ENCODE results near the gene NR2C1. TPM values are rescaled to one million over a fixed set of nuclear protein-coding genes. Genes with fewer than 3 reads are reported as not detected.

The NR2C1 gene
- total RNA-seq, 1 donor from 2014 or later = 39.3 TPM

DNA sequence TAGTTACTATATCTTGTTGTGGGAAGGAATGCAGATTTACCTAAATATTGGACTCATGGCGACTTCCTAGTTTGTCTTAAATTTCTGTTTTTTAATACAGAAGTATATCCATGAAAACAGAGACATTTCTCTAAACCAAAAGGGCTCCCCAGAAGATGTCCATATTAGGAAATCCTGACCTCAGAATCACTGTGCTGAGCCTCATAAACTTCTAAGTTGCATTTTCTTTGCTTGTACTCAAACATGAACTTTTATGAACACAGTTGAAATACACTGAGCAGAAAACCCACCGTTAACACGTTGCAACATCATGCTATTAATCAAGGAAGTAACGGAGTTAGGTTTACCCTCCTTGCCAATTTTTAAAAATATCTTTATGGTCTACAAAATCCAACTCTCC is 42.9 kb upstream of the NR2C1 start:
- no peak for DNase-seq (ENCODE audit: low read depth, low spot score)
- no peaks in the 10 kb centered on the region for H3K27me3 Mint-ChIP-seq (ENCODE audit: low read depth)
- H3K27ac Mint-ChIP-seq (ENCODE audit: unreplicated experiment) = no peak overlapping the region
- H3K36me3 Mint-ChIP-seq (ENCODE audit: low read depth) = peaks cover 4% of the 10 kb centered on the region
- TF ChIP-seq, protein P1, sequence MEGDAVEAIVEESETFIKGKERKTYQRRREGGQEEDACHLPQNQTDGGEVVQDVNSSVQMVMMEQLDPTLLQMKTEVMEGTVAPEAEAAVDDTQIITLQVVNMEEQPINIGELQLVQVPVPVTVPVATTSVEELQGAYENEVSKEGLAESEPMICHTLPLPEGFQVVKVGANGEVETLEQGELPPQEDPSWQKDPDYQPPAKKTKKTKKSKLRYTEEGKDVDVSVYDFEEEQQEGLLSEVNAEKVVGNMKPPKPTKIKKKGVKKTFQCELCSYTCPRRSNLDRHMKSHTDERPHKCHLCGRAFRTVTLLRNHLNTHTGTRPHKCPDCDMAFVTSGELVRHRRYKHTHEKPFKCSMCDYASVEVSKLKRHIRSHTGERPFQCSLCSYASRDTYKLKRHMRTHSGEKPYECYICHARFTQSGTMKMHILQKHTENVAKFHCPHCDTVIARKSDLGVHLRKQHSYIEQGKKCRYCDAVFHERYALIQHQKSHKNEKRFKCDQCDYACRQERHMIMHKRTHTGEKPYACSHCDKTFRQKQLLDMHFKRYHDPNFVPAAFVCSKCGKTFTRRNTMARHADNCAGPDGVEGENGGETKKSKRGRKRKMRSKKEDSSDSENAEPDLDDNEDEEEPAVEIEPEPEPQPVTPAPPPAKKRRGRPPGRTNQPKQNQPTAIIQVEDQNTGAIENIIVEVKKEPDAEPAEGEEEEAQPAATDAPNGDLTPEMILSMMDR (conservative IDR thresholded peaks at IDR 0.05) = no peak
- H3K9me3 Mint-ChIP-seq = no peaks in the 10 kb centered on the region
- H3K4me3 Mint-ChIP-seq = no peak overlapping the region
- H3K4me1 Mint-ChIP-seq = peaks cover 6% of the 10 kb centered on the region

DNA sequence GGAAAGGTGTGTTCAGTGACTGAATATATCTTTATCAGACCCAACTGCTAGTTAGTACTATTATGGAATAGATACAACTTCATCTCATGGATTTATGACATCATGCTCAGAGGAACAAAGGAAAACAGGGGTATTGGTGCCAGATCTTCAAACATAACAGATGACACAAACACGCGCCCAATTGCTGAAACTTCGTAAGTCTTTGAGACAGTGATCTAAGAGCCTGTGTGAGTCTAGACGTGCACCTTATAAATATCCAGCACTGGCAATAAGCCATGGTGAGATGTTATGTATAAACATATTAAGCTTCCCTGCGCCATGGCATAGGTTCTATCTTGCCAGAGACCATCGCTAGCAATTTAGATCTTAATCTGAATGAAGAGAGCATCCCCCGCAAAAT is 42.2 kb upstream of the NR2C1 start:
- H3K9me3 Mint-ChIP-seq = no peaks in the 10 kb centered on the region
- no peak for DNase-seq (ENCODE audit: low read depth, low spot score)
- H3K27me3 Mint-ChIP-seq (ENCODE audit: low read depth) = no peaks in the 10 kb centered on the region
- H3K27ac Mint-ChIP-seq (ENCODE audit: unreplicated experiment) = no peak overlapping the region
- no peak overlapping the region for H3K4me3 Mint-ChIP-seq
- H3K4me1 Mint-ChIP-seq = peaks cover 6% of the 10 kb centered on the region
- peaks cover 9% of the 10 kb centered on the region for H3K36me3 Mint-ChIP-seq (ENCODE audit: low read depth)
- TF ChIP-seq, protein P1 (conservative IDR thresholded peaks at IDR 0.05) = no peak

DNA sequence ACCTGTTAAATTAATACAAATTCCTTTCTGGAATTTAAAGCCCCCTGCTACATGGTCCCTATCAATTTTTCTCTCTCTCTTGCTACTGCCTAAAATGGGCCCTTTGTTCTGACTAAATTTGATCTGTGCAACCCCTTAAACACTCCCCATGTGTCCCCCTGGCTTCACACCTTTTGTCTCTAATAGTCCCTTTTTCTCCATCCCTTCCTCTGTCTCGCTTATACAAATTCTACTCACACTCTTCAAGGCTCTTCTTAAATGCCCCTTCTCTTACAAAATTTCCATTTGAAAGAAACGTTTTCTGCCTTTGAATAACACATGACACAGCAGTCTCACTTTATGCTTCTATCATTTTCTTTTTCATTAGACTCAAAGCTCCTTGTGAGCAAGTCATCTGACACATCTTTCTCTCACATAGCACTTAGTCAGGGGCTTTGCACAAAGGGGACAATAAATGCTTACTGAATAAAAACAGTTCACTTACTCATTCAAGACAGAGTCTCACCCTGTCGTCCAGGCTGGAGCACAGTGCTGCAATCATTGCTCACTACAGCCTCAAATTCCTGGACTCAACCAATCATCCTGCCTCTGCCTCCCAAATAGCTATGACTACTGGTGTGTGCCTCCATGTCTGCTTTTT is 41.5 kb upstream of the NR2C1 start:
- no peak overlapping the region for H3K4me3 Mint-ChIP-seq
- H3K4me1 Mint-ChIP-seq = peaks cover 6% of the 10 kb centered on the region
- no peaks in the 10 kb centered on the region for H3K27me3 Mint-ChIP-seq (ENCODE audit: low read depth)
- TF ChIP-seq, protein P1 (conservative IDR thresholded peaks at IDR 0.05) = no peak
- no peak for DNase-seq (ENCODE audit: low read depth, low spot score)
- peak overlapping the region; percentile 1 for H3K27ac Mint-ChIP-seq (ENCODE audit: unreplicated experiment)
- H3K36me3 Mint-ChIP-seq (ENCODE audit: low read depth) = peaks cover 9% of the 10 kb centered on the region
- no peaks in the 10 kb centered on the region for H3K9me3 Mint-ChIP-seq

DNA sequence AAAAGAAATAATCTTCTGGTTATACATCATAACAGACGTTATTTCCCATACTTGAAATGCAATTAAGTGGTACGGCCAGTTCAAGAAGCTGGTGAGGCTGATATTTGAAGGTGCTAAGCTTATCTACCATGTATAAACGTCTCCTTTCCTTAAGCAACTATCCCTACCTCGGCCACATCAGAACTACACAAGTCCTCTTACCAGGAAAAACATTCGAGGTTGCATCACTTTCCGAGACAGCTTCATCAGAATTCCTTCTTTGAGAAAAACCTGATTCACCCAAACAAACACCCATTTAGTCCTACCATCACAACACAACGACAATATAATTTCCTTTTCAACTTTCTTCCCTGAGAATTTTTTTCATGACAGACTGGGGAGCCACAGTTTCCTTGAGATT is 33.9 kb upstream of the NR2C1 start:
- H3K36me3 Mint-ChIP-seq (ENCODE audit: low read depth) = peaks cover 25% of the 10 kb centered on the region

DNA sequence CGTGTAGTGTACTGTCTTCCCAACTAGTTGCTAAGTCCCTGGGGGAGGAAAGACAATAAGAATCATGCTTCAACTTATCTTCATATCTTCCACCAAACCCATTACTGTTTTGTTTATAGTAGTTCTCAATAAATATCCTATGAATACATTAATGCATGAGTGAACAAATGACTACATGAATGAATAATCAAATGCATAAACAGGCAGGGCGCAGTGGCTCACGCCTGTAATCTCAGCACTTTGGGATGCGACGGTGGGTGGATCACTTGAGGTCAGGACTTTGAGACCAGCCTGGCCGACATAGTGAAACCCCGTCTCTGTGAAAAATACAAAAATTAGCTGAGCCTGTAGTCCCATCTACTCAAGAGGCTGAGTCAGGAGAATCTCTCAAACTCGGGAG is 32.1 kb upstream of the NR2C1 start:
- no peaks in the 10 kb centered on the region for H3K9me3 Mint-ChIP-seq
- peaks cover 21% of the 10 kb centered on the region for H3K36me3 Mint-ChIP-seq (ENCODE audit: low read depth)
- H3K4me3 Mint-ChIP-seq = no peak overlapping the region
- no peak overlapping the region for H3K27ac Mint-ChIP-seq (ENCODE audit: unreplicated experiment)
- TF ChIP-seq, protein P1 (conservative IDR thresholded peaks at IDR 0.05) = no peak
- no peak for DNase-seq (ENCODE audit: low read depth, low spot score)
- no peaks in the 10 kb centered on the region for H3K4me1 Mint-ChIP-seq
- no peaks in the 10 kb centered on the region for H3K27me3 Mint-ChIP-seq (ENCODE audit: low read depth)

More for the DNA sequence above, 33.9 kb upstream of the NR2C1 start:
- H3K27ac Mint-ChIP-seq (ENCODE audit: unreplicated experiment) = no peak overlapping the region
- DNase-seq (ENCODE audit: low read depth, low spot score) = no peak
- H3K9me3 Mint-ChIP-seq = no peaks in the 10 kb centered on the region
- TF ChIP-seq, protein P1 (conservative IDR thresholded peaks at IDR 0.05) = no peak
- H3K4me3 Mint-ChIP-seq = no peak overlapping the region
- H3K4me1 Mint-ChIP-seq = no peaks in the 10 kb centered on the region
- H3K27me3 Mint-ChIP-seq (ENCODE audit: low read depth) = no peaks in the 10 kb centered on the region

All from neural crest cell (in vitro differentiated cells).